ENCODE data around the gene PPA2. TPM values are rescaled to one million over a fixed set of nuclear protein-coding genes. Genes with fewer than 3 reads are reported as not detected.

The PPA2 gene
- total and polyA plus RNA-seq, 2 experiments from 2014 or later = 58.4 to 63.7 TPM

- Histone ChIP-seq H3K4me2 (no peak overlapping the region), H3K4me3 (no peak overlapping the region), H3K27ac (ENCODE audit: low read depth) (no peak overlapping the region), H3K27me3 (ENCODE audit: insufficient read depth) (no peaks in the 10 kb centered on the region), H3K9me2 (ENCODE audit: insufficient read depth) (0 out of 2 replicates have a peak, but pooled peaks cover 3% of the 10 kb centered on the region), H2AFZ (no peak overlapping the region), H3K4me1 (ENCODE audit: insufficient read depth) (peaks cover 8% of the 10 kb centered on the region; the same call in 1 of the 2 replicates), H3K36me3 (ENCODE audit: insufficient read depth) (no peaks in the 10 kb centered on the region), H4K20me1 (replicated peaks; ENCODE audit: insufficient read depth) (0 out of 2 replicates have a peak, but pooled peaks cover 2% of the 10 kb centered on the region), H3K79me2 (replicated peaks; ENCODE audit: insufficient read depth) (no peaks in the 10 kb centered on the region), H3F3A (replicated peaks; ENCODE audit: low read depth) (no peaks in the 10 kb centered on the region)
- H3K36me3 Mint-ChIP-seq (ENCODE audit: low read depth) = no peaks in the 10 kb centered on the region
- peaks cover 15% of the 10 kb centered on the region for H3K4me1 Mint-ChIP-seq
- no peaks in the 10 kb centered on the region for H3K27me3 Mint-ChIP-seq (ENCODE audit: insufficient read depth, low read depth, poor library complexity)
- no peak for TF ChIP-seq EZH2phosphoT487 (IDR thresholded peaks at IDR 0.05; ENCODE audit: unreplicated experiment)
- no peak for TF ChIP-seq ZNF114 (CRISPR knock-in tag; IDR thresholded peaks at IDR 0.05)
- TF ChIP-seq JUNB (IDR thresholded peaks at IDR 0.05; ENCODE audit: unreplicated experiment) = no peak
- no peak for TF ChIP-seq CREB1 (CRISPR knock-in tag; IDR thresholded peaks at IDR 0.05; ENCODE audit: low read depth)
- TF ChIP-seq POLR2AphosphoS5 (IDR thresholded peaks at IDR 0.05; ENCODE audit: low read depth) = no peak
- no peak for TF ChIP-seq ZNF331 (CRISPR knock-in tag; IDR thresholded peaks at IDR 0.05; ENCODE audit: low read depth)
- H3K27ac Mint-ChIP-seq = no peak overlapping the region
- ATAC-seq (no peak), DNase-seq (ENCODE audit: low spot score) (no peak)
- H3K9me3 Mint-ChIP-seq = no peaks in the 10 kb centered on the region; the same call in 2 of the 3 replicates
- H3K4me3 Mint-ChIP-seq = no peak overlapping the region
Measured at GRCh38 chr4:105327222-105327621, 146.6 kb downstream of the PPA2 start.

Small RNAs within 50 kb of the gene (small RNA-seq; reads per million reads assigned to genes)
- 0.10 reads per million for gene RNU6-553P (ENCODE audit: low replicate concordance)

Other genes starting within 250 kb of the PPA2 start
- not detected in 2 replicates for gene ARHGEF38, start 78.6 kb upstream of the PPA2 start, total RNA-seq (2014; rRNA removed; shearing (Covaris generic))
- gene ARHGEF38, start 78.6 kb upstream of the PPA2 start, polyA plus RNA-seq (2016; fragmentation: Nextera tagmentation; extraction: Ambion mirVana) = 0.58 TPM in 1 of 2 replicates, not detected in the other
- gene INTS12, start 234.6 kb upstream of the PPA2 start, total RNA-seq (2014; rRNA removed; shearing (Covaris generic)) = 9.4 and 12.6 TPM in 2 replicates
- 12.3 and 15.3 TPM in 2 replicates for gene INTS12, start 234.6 kb upstream of the PPA2 start, polyA plus RNA-seq (2016; fragmentation: Nextera tagmentation; extraction: Ambion mirVana)
- 34.3 and 39.1 TPM in 2 replicates for gene GSTCD, start 234.7 kb upstream of the PPA2 start, total RNA-seq (2014; rRNA removed; shearing (Covaris generic))
- 7.9 and 11.3 TPM in 2 replicates for gene GSTCD, start 234.7 kb upstream of the PPA2 start, polyA plus RNA-seq (2016; fragmentation: Nextera tagmentation; extraction: Ambion mirVana)